NT2/D1 (cell line): ENCODE data around the gene SURF4.
"Not testable (repeated sequence)": the region's sequence is repeated elsewhere in the genome, so short reads cannot be mapped to it uniquely, and the experiment has no call there.

Source experiments
- DNase-seq: peaks from one replicate; pipeline ENCODE4 v3.0.0-alpha.2; 2011; ENCODE audit warnings: low read depth, low spot score
- H3K27me3 ChIP-seq: 2 replicates; pipeline ENCODE4 v1.6.0; 2011; ENCODE audit warnings: mild to moderate bottlenecking; ENCODE audit not compliant: insufficient read length, insufficient read depth
- H3K36me3 ChIP-seq: 2 replicates; pipeline ENCODE4 v1.6.1; 2011; ENCODE audit warnings: mild to moderate bottlenecking, low read length, mixed read lengths; ENCODE audit not compliant: insufficient read depth, insufficient read length
- H3K4me1 ChIP-seq: 2 replicates; pipeline ENCODE4 v1.5.1; 2011; ENCODE audit not compliant: insufficient read depth, insufficient read length
- H3K4me3 ChIP-seq: 2 replicates; pipeline ENCODE4 v1.5.1; 2011; ENCODE audit warnings: low read depth; ENCODE audit not compliant: insufficient read length
- H3K9ac ChIP-seq: 2 replicates; pipeline ENCODE4 v1.6.0; 2011; ENCODE audit warnings: low read depth; ENCODE audit not compliant: insufficient read length
- H3K9me3 ChIP-seq: 2 replicates; pipeline ENCODE4 v1.5.1; 2011; ENCODE audit warnings: mild to moderate bottlenecking, low read length; ENCODE audit not compliant: insufficient read depth
- SUZ12 ChIP-seq: IDR thresholded peaks from 2 replicates; pipeline ENCODE4 v1.6.1; 2011; ENCODE audit not compliant: insufficient read length, insufficient read depth; ENCODE audit errors: extremely low read depth
- YY1 ChIP-seq: IDR thresholded peaks from 2 replicates; pipeline ENCODE4 v1.6.1; 2011; ENCODE audit not compliant: insufficient read length, insufficient read depth
- ZNF274 ChIP-seq: IDR thresholded peaks from 2 replicates; pipeline ENCODE4 v1.6.1; 2011; ENCODE audit warnings: mild to moderate bottlenecking, low read depth, low read length

Gene SURF4

DNA sequence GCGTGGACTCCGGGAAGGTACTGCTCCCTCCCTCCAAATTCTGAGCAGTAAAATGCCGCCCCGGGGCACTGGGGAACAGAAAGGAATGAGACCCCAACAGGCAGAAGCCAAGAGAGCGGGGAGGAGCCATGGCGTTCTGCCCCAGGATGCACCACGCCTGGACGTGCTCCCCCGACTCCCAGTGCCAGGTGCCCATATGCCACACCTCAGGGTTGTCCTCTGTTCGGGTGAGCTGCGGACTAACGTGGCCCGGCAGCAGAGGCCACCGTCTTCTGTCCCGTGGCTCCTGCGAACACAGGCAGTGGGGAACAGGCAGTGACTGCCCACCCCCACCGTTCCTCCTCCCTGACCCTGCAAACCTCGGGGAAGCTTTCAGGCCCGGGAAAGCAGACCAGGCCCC, 44.6 kb downstream of the SURF4 start:
- H3K9me3 ChIP-seq: peaks cover 3% of the 10 kb centered on the region; the same call in 1 of the 2 replicates
- H3K27me3 ChIP-seq: no peaks in the 10 kb centered on the region
- no peak for DNase-seq
- H3K9ac ChIP-seq: no peak overlapping the region
- TF ChIP-seq YY1 (no peak), ZNF274 (no peak), SUZ12 (no peak)
- peaks cover 51% of the 10 kb centered on the region for H3K36me3 ChIP-seq
- peaks cover 13% of the 10 kb centered on the region for H3K4me1 ChIP-seq
- no peak overlapping the region for H3K4me3 ChIP-seq

DNA sequence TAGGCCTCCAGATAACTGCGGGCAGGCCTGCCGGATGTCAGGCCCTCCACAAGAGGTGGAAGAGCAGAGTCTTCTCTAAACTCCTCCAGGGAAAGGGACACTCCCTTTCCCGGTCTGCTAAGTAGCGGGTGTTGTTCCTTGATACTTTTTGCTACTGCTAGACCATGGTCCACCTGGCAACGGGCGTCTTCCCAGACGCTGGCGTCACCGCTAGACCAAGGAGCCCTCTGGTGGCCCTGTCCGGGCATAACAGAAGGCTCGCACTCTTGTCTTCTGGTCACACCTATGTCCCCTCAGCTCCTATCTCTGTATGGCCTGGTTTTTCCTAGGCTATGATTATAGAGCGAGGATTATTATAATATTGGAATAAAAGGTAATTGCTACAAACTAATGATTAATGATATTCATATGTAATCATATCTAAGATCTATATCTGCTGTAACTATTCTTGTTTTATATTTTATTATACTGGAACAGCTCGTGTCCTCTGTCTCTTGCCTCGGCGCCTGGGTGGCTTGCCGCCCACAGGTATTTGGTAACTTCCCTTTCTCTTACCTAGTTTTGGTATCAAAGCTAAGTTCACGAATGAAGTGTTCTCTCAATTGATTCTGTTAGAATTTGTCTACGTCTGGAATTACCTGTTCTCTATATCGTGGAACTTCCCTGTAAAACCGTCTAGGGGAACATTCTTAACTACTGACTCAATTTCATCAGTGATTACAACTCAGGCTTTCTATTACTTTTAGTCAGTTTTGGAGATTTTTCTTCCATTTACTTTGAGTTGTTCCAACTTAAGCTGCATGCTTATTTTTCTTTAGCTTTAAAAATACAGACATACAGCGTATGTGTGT, 46.3 kb downstream of the SURF4 start:
- Histone ChIP-seq H3K36me3 (peaks cover 47% of the 10 kb centered on the region), H3K4me1 (peaks cover 13% of the 10 kb centered on the region)
- not testable (repeated sequence) for H3K27me3 ChIP-seq, DNase-seq, H3K9ac ChIP-seq, H3K9me3 ChIP-seq, H3K4me3 ChIP-seq

DNA sequence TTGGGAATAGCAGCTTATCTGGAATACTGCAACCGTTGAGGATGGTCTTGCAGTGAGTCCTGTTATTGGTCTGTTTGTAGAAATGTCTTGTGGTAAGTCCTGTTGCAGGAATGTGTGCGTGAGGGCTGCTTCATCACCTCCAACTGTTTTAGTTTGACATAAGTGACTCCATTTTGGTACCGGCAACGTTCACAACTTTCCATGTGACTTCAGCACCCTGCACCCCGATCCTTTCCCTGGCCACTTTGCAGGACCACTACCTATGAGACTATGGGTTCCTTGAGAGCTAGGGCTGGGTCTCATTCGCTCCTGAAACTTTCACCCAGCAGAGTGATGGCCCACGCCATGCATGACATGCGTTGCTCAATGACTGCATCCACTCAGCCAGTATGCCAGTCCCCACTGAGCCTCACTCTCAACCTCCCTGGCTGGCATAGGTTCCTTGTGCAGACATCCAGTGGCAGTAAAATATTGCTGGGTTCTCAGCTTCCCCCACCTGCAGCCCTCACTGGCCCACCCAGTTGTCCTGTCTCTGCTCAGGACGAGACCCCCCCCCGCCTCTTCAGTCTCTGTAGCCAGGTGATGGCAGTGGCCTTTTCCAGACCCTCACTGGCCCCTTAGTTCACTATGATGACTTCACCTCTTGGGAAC, 47.9 kb downstream of the SURF4 start:
- H3K27me3 ChIP-seq: no peaks in the 10 kb centered on the region
- H3K36me3 ChIP-seq: peaks cover 31% of the 10 kb centered on the region
- TF ChIP-seq SUZ12: no peak
- H3K9ac ChIP-seq: no peak overlapping the region
- peaks cover 11% of the 10 kb centered on the region; the same call in 1 of the 2 replicates for H3K9me3 ChIP-seq
- H3K4me3 ChIP-seq: no peak overlapping the region
- no peak for DNase-seq
- peaks cover 1% of the 10 kb centered on the region for H3K4me1 ChIP-seq

DNA sequence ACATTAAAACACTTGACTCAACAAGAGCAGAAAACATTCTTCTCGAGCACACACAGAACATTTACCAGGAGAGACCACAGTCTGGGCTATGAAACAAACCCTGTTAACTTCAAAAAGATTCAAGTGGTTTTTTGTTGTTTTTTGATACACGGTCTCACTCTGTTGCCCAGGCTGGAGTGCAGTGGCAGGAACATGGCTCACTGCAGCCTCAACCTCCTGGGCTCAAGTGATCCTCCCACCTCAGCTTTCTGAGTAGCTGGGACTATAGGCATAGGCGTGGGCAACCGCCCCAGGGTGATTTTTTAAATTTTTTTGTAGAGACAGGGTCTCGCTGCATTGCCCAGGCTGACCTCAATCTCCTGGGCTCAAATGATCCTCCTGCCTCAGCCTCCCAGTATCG, 48.8 kb downstream of the SURF4 start:
- H3K4me1 ChIP-seq, DNase-seq, H3K27me3 ChIP-seq, H3K9ac ChIP-seq, H3K4me3 ChIP-seq: not testable (repeated sequence)
- Histone ChIP-seq H3K36me3 (peaks cover 22% of the 10 kb centered on the region), H3K9me3 (peaks cover 11% of the 10 kb centered on the region; the same call in 1 of the 2 replicates)

DNA sequence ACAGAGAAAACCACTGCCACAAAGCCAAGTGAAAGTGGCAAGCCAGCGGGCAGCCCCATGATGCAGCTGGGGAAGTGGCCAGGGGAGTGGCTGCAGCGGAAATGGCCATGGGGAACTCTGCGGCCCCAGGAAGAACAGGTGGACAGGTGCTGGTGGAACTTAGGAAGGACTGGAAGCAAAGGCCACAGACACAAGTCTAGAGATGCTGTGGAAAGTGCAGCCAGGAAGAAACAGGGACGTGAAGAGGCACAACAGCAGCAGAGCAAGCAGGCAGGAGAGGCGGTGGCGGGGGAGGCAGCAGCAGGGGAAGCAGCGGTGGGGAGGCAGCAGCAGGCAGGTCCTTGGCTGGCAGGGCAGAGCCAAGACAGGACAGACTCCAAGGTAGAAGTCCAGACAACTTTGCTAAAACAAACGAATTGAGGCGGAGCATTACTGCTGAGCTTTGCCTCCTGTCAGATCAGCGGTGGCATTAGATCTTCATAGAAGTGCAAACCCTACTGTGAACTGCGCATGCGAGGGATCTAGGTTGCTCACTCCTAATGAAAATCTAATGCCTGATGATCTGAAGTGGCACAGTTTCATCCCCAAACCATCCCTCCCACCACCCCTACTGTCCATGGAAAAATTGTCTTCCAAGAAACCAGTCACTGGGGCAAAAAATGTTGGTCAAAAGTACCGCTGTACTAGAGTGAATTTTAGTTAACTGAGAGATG, 51.7 kb downstream of the SURF4 start:
- TF ChIP-seq SUZ12: no peak
- no peak for TF ChIP-seq YY1
- no peak for TF ChIP-seq ZNF274

DNA sequence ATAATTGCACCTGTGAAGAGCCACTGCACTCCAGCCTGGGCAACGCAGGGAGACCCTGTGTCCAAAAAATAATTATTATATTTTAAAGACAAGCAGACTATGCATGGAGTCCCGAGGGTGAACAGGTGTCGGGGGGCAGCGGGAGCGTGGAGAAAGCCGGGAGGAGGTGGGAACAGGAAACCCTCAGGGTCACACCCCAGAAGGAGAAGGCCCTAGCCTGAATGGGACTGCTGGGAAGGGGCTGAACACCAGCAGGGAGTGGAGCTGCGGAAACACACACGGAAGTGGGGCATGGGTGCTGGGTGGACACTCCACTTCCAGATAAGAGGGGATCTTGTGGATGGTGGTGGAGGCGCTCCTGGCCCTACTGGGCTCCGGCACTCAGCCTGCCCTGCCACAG, 52.6 kb downstream of the SURF4 start:
- Histone ChIP-seq H3K27me3 (no peaks in the 10 kb centered on the region), H3K9ac (no peak overlapping the region), H3K9me3 (peaks cover 11% of the 10 kb centered on the region; the same call in 1 of the 2 replicates), H3K4me1 (peaks cover 4% of the 10 kb centered on the region), H3K36me3 (no peaks in the 10 kb centered on the region), H3K4me3 (no peak overlapping the region)
- no peak for DNase-seq
- TF ChIP-seq SUZ12: no peak
- TF ChIP-seq ZNF274: no peak
- TF ChIP-seq YY1: no peak

More for the DNA sequence above, 51.7 kb downstream of the SURF4 start:
- Histone ChIP-seq H3K9ac (no peak overlapping the region), H3K4me1 (peaks cover 4% of the 10 kb centered on the region), H3K4me3 (no peak overlapping the region), H3K36me3 (no peaks in the 10 kb centered on the region), H3K9me3 (peaks cover 11% of the 10 kb centered on the region; the same call in 1 of the 2 replicates), H3K27me3 (no peaks in the 10 kb centered on the region)
- no peak for DNase-seq

DNA sequence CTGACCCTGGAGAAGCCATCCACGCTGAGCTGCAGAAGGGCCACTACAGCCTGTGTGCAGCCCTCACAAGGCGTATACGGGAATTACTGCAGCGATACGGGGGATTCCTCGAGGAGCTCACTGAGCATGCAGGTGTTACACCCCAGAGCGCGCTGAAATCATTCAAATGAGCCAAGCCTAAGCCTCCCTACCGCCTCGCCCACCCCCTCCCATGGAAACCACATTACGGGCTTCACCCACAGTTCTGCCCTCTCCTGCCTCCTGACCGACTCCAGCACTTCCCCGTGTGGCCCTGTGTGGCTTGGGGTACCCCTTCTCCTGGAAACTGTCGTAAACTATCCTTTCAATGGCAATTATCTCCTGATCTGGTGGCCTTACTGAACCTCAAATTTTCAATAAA, 53.2 kb downstream of the SURF4 start:
- no peaks in the 10 kb centered on the region for H3K36me3 ChIP-seq
- no peak overlapping the region for H3K9ac ChIP-seq
- H3K27me3 ChIP-seq: no peaks in the 10 kb centered on the region
- peaks cover 4% of the 10 kb centered on the region for H3K4me1 ChIP-seq
- TF ChIP-seq SUZ12 (no peak), ZNF274 (no peak), YY1 (no peak)
- peaks cover 8% of the 10 kb centered on the region; the same call in 1 of the 2 replicates for H3K9me3 ChIP-seq
- no peak overlapping the region for H3K4me3 ChIP-seq
- no peak for DNase-seq
